Heart left ventricle (tissue), 16 donors: ENCODE measurements around the gene TMUB2. TPM values are rescaled to one million over a fixed set of nuclear protein-coding genes. Genes with fewer than 3 reads are reported as not detected.
"Not testable (repeated sequence)": the region's sequence is repeated elsewhere in the genome, so short reads cannot be mapped to it uniquely, and the experiment has no call there.

ENCODE experiments used
- ATAC-seq, 4 donors: fragments of 200-7000 bp; cut with Tn5 transposase; one replicate each; pipeline ENCODE4 v1.9.1; 2020 to 2022; ENCODE audit warnings: moderate library complexity in 4 of 4, mild to moderate bottlenecking in 3 of 4, moderate number of reproducible peaks in 1 of 4
- DNase-seq, 5 donors: peaks; one replicate each; pipeline ENCODE4 v3.0.0-alpha.2; 2020
- H3K27ac ChIP-seq, 12 donors: fragments of 200-600 bp; sonication (generic) in 4 of 12; one replicate each; pipeline versions ENCODE4 v1.5.0 to v1.8.0; 2016 to 2022; ENCODE audit warnings: mild to moderate bottlenecking in 2 of 12
- H3K27me3 ChIP-seq, 9 donors: fragments of 200-600 bp; sonication (generic) in 2 of 9; one replicate each; pipeline versions ENCODE4 v1.5.1 to v1.8.0; 2016 to 2022; ENCODE audit warnings: mild to moderate bottlenecking in 3 of 9
- H3K36me3 ChIP-seq, 9 donors: fragments of 200-600 bp; sonication (generic) in 2 of 9; one replicate each; pipeline versions ENCODE4 v1.5.0 to v1.8.0; 2018 to 2022; ENCODE audit warnings: mild to moderate bottlenecking in 2 of 9
- H3K4me1 ChIP-seq, 12 donors: fragments of 200-600 bp; sonication (generic) in 4 of 12; one replicate each; pipeline versions ENCODE4 v1.5.0 to v1.8.0; 2016 to 2022; ENCODE audit warnings: mild to moderate bottlenecking in 3 of 12
- H3K4me3 ChIP-seq, 12 donors: fragments of 200-600 bp; sonication (generic) in 4 of 12; one replicate each; pipeline versions ENCODE4 v1.5.0 to v1.8.0; 2017 to 2022; ENCODE audit warnings: mild to moderate bottlenecking in 9 of 12, moderate library complexity in 4 of 12
- H3K9me3 ChIP-seq, 12 donors: fragments of 200-600 bp; sonication (generic) in 4 of 12; one replicate each; pipeline versions ENCODE4 v1.5.0 to v1.8.0; 2016 to 2022; ENCODE audit warnings: mild to moderate bottlenecking in 1 of 12
- POLR2A ChIP-seq, 2 donors: fragments of 450-650 bp; IDR thresholded peaks; one replicate each; pipeline ENCODE4 v1.6.1; 2017; ENCODE audit warnings: antibody characterized with exemption in 2 of 2, mild to moderate bottlenecking in 2 of 2, moderate library complexity in 2 of 2
- WGBS, 4 donors: extraction: QIAGEN DNeasy Blood & Tissue Kit in 2 of 4; methylation state at CpG; one replicate each; pipeline versions ENCODE4 v1.1.5 to v1.1.7; 2013 to 2018; 5-methylcytosine and 5-hydroxymethylcytosine counted together
- intact Hi-C, 10 donors: fragments of 100-400 bp; cut with DNase I; formaldehyde crosslinking; loops; one replicate each; pipeline versions ENCODE4 v1.11.1 to v1.14.2; 2022
- polyA plus RNA-seq, 2 donors: library from polyadenylated mRNA; stranded (reverse); fragments of 200-250 nt; gene quantifications; one replicate each; pipeline ENCODE4 v1.2.3, GENCODE V29; 2013
- total RNA-seq, 9 donors: library from RNA; depleted of rRNA in 2 of 9; stranded (reverse); fragments of >200 nt in 2 of 9; fragmentation: NEBNext Ultra II Directional in 3 of 9; extraction: Animal tissue kit (Norgen Biotek cat#: 25700) in 3 of 9; gene quantifications; one replicate each; pipeline versions ENCODE4 v1.1.0 to v1.2.4, GENCODE V29; 2016 to 2023
- TF ChIP-seq, protein P1 (sequence below), 12 donors: fragments of 200-600 bp; sonication (generic) in 4 of 12; IDR thresholded peaks; one replicate each; pipeline versions ENCODE4 v1.5.0 to v1.8.0; 2018 to 2022; ENCODE audit warnings: antibody characterized with exemption in 12 of 12, mild to moderate bottlenecking in 5 of 12
- donor health status: ischemic (EF 13 %, LVEDD 7.1; RV severe dilation, severe dysfunction).
- donor health status: healthy with polysubstance abuse.
- donor health status: DM: no; HTN: yes; CAD: no.
- donor health status: DM: no; HTN: no; CAD: no.
- donor health status: ischemic (EF 25% LVEDD 6.9; RV normal size, moderate dysfunction).
- donor health status: ischemic (EF 25% LVEDD 5.7; RV mildly dilated, moderate dysfunction).
- donor health status: healthy.
- donor health status: DM: yes; HTN: yes; CAD: no.
- donor health status: ischemic (EF 35%, LVEDD 5.7; RV mildly dilated, moderate dysfunction).
- donor health status: nonischemic (EF 11% LVEDD 7.7; RV severe dilation, severe dysfunction).
- donor health status: DM: yes; HTN: yes; CAD: no.
- donor health status: PGD.
- donor health status: ischemic (EF 29% LVEDD 5.4; RV normal size, mild dysfunction).
- donor health status: nonischemic (EF 23%, LVEDD 6.1; RV moderate dilation, normal function).

The TMUB2 gene
- total and polyA plus RNA-seq, 11 donors, result 18.8 to 37.4 (median 24.7) TPM

DNA sequence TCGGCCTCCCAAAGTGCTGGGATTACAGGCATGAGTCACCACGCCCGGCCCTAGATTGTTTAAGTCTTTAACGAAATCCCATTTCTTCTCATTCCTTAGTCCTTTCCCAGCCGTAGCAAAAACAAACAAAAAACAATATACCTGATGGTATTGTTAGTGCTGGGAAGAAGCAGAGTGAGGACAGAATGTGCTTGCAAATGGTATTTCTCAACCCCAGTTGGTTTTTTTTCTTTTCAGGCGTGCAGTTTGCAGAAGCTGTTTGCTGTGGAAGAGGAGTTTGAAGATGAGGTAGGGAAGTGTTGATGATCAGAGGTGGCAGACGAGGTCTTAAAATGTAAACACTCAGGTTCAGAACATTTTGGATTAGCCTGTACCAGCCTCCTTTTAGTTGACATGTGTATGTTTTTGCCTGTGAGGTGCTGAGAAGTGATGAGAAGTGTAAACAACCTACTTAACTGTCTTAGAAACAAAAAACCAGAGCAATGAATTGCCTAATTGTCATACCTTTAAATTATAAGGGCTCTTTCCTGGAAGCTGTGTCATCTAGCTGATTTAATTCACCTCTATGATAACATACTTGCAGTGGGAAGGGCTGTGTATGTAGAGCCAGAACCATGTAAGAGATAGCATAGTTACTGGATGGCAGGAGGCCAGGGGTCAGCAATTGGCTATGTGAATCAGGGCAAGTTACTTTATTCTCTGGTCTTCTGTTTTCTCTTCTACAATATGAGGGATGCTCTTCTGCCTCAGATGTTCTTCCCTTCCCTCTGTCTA, 41.6 kb upstream of the TMUB2 start:
- Histone ChIP-seq H3K27ac (peak overlapping the region; percentile 9 to 89 (median 83)), H3K9me3 (no peaks in the 10 kb centered on the region), H3K27me3 (no peaks in the 10 kb centered on the region), H3K4me3 (no peak overlapping the region), H3K36me3 (no peaks in the 10 kb centered on the region), H3K4me1 (peaks cover 0 to 40% (median 24%) of the 10 kb centered on the region in 12 donors)
- DNase-seq (peak in 3 of 5 donors; percentile 29 to 58 (median 42)), ATAC-seq (peak in 3 of 4 donors; percentile 16 to 34 (median 20))
- WGBS, 4 donors, result 67 to 76% (median 75%) methylated on average over 7 of the region's 7 CpGs
- TF ChIP-seq, protein P1, sequence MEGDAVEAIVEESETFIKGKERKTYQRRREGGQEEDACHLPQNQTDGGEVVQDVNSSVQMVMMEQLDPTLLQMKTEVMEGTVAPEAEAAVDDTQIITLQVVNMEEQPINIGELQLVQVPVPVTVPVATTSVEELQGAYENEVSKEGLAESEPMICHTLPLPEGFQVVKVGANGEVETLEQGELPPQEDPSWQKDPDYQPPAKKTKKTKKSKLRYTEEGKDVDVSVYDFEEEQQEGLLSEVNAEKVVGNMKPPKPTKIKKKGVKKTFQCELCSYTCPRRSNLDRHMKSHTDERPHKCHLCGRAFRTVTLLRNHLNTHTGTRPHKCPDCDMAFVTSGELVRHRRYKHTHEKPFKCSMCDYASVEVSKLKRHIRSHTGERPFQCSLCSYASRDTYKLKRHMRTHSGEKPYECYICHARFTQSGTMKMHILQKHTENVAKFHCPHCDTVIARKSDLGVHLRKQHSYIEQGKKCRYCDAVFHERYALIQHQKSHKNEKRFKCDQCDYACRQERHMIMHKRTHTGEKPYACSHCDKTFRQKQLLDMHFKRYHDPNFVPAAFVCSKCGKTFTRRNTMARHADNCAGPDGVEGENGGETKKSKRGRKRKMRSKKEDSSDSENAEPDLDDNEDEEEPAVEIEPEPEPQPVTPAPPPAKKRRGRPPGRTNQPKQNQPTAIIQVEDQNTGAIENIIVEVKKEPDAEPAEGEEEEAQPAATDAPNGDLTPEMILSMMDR (IDR thresholded peaks at IDR 0.05), result no peak
- TF ChIP-seq POLR2A (IDR thresholded peaks at IDR 0.05), result no peak
- intact Hi-C loops, result loop anchor here in 1 of 10 donors (5.0 kb wide), 2 partner anchors 42 to 187 kb away; partner anchors contain the start of gene TMUB2

DNA sequence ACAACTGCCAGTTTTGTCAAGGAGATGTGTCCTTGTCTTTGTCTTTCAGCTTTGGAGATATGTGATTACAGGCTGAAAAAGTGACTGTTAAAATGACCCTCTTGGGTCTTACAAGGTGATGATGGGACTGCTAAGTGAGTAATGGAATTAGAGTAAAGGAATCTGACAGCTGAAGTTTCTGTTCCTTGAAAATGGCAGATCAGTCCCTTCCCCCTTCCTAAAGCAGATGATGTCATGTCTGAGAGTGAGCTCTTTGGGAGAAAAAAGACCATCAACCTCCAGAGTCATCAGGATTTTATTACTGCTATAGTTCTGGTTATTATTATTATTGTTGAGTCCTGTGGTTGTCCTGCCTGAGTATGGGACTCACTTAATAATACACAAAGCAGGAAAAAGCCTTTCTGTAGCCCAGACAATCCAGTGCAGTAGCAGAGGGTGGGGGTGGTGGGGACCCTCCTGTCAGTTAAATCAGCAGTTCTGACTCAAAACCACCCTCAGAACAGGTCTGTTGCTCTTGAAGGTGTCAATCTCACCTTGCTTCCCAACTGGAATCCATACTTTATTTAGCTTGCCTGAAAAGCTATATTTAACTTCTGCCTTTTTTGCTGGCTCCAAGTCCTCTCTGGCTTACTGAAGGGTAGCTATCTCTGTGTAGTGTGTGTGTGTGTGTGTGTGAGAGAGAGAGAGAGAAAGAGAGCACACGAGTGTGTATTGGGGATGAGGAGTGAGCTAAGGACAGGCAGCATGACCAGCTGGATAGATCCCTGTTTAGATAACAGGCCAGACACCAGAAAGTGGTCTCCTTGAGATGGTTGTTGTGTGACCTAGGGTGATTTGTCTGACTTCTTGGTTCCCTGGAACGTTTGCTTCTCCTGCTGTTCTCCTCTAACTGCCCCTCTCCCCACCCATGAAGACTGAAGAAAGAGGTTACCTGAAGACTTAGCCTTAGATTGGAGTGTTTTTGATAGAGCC, 40.1 kb upstream of the TMUB2 start:
- TF ChIP-seq POLR2A (IDR thresholded peaks at IDR 0.05), result no peak
- TF ChIP-seq, protein P1 (IDR thresholded peaks at IDR 0.05), result no peak
- intact Hi-C loops, result no loop called here
- DNase-seq (peak in 1 of 5 donors; percentile 39), ATAC-seq (peak; percentile 71 to 86 (median 78))
- 25 to 30% (median 29%) methylated on average over 2 of the region's 2 CpGs for WGBS, 4 donors
- H3K27ac ChIP-seq, result peak overlapping the region; percentile 44 to 89 (median 83)
- no peak overlapping the region for H3K4me3 ChIP-seq
- no peaks in the 10 kb centered on the region for H3K36me3 ChIP-seq
- H3K4me1 ChIP-seq, result peaks cover 0 to 38% (median 22%) of the 10 kb centered on the region in 12 donors
- H3K27me3 ChIP-seq, result no peaks in the 10 kb centered on the region
- H3K9me3 ChIP-seq, result no peaks in the 10 kb centered on the region

DNA sequence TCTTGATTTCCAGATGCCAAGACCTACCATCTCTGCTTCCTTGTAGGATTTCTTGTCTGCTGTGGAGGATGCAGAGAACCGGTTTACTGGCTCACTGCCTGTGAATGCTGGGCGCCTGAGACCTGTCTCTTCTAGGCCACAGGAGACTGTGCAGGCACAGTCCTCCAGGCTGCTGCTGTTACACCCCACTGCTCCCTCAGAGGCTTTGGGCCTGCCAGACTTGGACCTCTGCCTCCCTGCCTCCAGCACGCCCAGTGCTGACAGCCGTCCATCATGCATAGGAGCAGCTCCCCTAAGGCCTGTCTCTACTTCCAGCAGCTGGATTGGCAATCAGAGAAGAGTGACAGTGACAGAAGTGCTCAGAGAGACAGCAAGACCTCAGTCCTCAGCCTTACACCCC, 39.0 kb upstream of the TMUB2 start:
- H3K27ac ChIP-seq, result peak overlapping the region in 11 of 12 donors; percentile 47 to 89 (median 83)
- no peaks in the 10 kb centered on the region for H3K9me3 ChIP-seq
- H3K36me3 ChIP-seq, result no peaks in the 10 kb centered on the region
- intact Hi-C loops, result loop anchor here in 1 of 10 donors (2.0 kb wide), 1 partner anchor 19 kb away; no protein-coding TSS in a partner anchor
- peak in 3 of 5 donors; percentile 10 to 73 (median 55) for DNase-seq
- 48 to 72% (median 58%) methylated on average over 4 of the region's 4 CpGs for WGBS, 4 donors
- peaks cover 0 to 36% (median 14%) of the 10 kb centered on the region in 12 donors for H3K4me1 ChIP-seq
- no peaks in the 10 kb centered on the region for H3K27me3 ChIP-seq
- no peak overlapping the region for H3K4me3 ChIP-seq
- peak; percentile 18 to 61 (median 54) for ATAC-seq
- no peak for TF ChIP-seq POLR2A (IDR thresholded peaks at IDR 0.05)
- TF ChIP-seq, protein P1 (IDR thresholded peaks at IDR 0.05), result no peak

DNA sequence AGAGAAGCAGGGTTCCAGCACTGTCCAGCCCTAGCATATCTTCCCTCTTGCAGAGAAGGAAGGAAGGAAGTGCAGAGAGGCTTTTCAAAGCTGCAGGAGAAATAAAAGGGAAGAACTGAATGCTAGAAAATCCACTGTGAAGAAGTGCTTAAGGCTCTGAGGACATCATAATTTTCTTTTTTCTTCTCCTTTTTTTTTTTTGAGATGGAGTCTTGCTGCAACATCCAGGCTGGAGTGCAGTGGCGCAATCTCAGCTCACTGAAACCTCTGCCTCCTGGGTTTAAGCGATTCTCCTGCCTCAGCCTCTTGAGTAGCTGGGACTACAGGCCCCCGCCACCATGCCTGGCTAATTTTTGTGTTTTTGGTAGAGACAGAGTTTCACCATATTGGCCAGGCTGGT, 37.7 kb upstream of the TMUB2 start:
- WGBS, 4 donors, result 95 to 99% (median 97%) methylated on average over 3 of the region's 3 CpGs
- ATAC-seq, result not testable (repeated sequence)
- intact Hi-C loops, result loop anchor here in 1 of 10 donors (2.0 kb wide), 1 partner anchor 18 kb away; no protein-coding TSS in a partner anchor

More for the DNA sequence above, 37.7 kb upstream of the TMUB2 start:
- not testable (repeated sequence) for H3K27ac ChIP-seq, H3K27me3 ChIP-seq, H3K36me3 ChIP-seq, DNase-seq, H3K9me3 ChIP-seq, H3K4me3 ChIP-seq
- H3K4me1 ChIP-seq, result peaks cover 0 to 36% (median 14%) of the 10 kb centered on the region in 12 donors
